ENCODE measurements around the gene RALGDS. TPM values are rescaled to one million over a fixed set of nuclear protein-coding genes. Genes with fewer than 3 reads are reported as not detected.

RALGDS gene
- total and polyA plus RNA-seq, 2 of the 13 experiments (the other 11 are each of a cell fraction or from before 2014, with no cell fraction given) = 12.9 to 25.5 TPM

DNA sequence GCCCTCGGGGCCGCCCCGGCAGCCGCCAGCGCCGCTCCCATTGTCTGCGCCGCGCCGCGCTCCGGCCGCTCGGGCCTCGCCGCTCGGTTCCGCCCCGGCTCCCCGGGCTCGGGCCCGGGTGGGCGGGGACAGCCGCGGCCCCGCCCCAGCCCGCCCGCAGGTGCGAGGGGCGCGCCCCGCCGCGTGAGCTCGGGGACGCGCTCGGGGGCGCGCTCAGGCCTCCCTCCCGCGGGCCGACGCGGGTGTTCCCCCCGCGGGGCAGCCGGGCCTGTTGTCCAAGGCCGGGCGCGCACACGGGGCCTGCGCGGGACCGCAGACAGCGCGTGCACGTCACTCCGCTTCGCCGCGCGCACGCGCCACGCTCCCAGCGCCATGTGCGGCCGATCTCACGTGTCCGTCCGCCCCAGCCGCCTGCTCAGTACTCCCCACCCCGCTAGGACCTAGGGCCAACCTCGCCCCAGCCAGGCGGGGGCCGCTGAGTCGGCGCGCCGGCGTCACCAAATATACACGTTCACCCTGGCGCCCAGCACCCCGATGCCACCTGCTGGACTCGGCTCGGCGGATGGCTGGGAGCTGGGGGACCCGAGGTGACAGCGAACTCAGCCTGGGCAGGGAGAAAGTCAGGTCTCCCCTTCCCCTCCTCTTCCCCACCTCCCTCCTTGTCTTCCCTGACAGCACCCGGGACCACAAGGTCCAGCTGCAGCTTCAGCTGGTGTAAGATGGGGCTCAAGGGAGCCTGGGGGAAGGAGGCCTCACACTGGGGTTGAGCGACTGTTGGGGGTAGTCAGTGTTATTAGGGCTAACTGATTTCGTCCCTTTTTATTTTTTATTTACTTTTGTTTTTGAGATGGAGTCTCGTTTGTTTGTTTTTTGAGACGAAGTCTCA, 28.3 kb upstream of the RALGDS start (continued):
- TF ChIP-seq STAG1 (CRISPR knock-in tag; IDR thresholded peaks at IDR 0.05) (peak; percentile 29), PITX1 (CRISPR knock-in tag; IDR thresholded peaks at IDR 0.05) (peak; percentile 61), ZIK1 (CRISPR knock-in tag; IDR thresholded peaks at IDR 0.05; ENCODE audit: borderline replicate concordance, low read depth) (peak; percentile 66; the same call in 1 of the 2 replicates), CAMTA2 (CRISPR knock-in tag; IDR thresholded peaks at IDR 0.05; ENCODE audit: borderline replicate concordance) (0 out of 2 replicates have a peak, but pooled peaks have one; percentile 15), CBX5 (CRISPR knock-in tag; IDR thresholded peaks at IDR 0.05; ENCODE audit: borderline replicate concordance) (peak; percentile 32; the same call in 1 of the 2 replicates), ZNF333 (CRISPR knock-in tag; IDR thresholded peaks at IDR 0.05; ENCODE audit: borderline replicate concordance) (peak; percentile 85; the same call in 1 of the 2 replicates), HNF4A (CRISPR knock-in tag; IDR thresholded peaks at IDR 0.05) (0 out of 2 replicates have a peak, but pooled peaks have one; percentile 11), PCBP1 (IDR thresholded peaks at IDR 0.05; ENCODE audit: borderline replicate concordance, low read depth, low read length) (0 out of 2 replicates have a peak, but pooled peaks have one; percentile 65), DR1 (CRISPR knock-in tag; IDR thresholded peaks at IDR 0.05) (peak; percentile 53; the same call in 1 of the 2 replicates), TBX2 (CRISPR knock-in tag; IDR thresholded peaks at IDR 0.05; ENCODE audit: borderline replicate concordance) (peak; percentile 87), KDM5A (IDR thresholded peaks at IDR 0.05; ENCODE audit: borderline replicate concordance, low read length) (peak; percentile 47; the same call in 1 of the 2 replicates)
- TF ChIP-seq, protein P1, sequence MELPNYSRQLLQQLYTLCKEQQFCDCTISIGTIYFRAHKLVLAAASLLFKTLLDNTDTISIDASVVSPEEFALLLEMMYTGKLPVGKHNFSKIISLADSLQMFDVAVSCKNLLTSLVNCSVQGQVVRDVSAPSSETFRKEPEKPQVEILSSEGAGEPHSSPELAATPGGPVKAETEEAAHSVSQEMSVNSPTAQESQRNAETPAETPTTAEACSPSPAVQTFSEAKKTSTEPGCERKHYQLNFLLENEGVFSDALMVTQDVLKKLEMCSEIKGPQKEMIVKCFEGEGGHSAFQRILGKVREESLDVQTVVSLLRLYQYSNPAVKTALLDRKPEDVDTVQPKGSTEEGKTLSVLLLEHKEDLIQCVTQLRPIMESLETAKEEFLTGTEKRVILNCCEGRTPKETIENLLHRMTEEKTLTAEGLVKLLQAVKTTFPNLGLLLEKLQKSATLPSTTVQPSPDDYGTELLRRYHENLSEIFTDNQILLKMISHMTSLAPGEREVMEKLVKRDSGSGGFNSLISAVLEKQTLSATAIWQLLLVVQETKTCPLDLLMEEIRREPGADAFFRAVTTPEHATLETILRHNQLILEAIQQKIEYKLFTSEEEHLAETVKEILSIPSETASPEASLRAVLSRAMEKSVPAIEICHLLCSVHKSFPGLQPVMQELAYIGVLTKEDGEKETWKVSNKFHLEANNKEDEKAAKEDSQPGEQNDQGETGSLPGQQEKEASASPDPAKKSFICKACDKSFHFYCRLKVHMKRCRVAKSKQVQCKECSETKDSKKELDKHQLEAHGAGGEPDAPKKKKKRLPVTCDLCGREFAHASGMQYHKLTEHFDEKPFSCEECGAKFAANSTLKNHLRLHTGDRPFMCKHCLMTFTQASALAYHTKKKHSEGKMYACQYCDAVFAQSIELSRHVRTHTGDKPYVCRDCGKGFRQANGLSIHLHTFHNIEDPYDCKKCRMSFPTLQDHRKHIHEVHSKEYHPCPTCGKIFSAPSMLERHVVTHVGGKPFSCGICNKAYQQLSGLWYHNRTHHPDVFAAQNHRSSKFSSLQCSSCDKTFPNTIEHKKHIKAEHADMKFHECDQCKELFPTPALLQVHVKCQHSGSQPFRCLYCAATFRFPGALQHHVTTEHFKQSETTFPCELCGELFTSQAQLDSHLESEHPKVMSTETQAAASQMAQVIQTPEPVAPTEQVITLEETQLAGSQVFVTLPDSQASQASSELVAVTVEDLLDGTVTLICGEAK (IDR thresholded peaks at IDR 0.05) = no peak
- TF ChIP-seq, protein P1 (CRISPR knock-in tag; IDR thresholded peaks at IDR 0.05) = peak; percentile 65; the same call in 1 of the 2 replicates
- TF ChIP-seq, protein P2, sequence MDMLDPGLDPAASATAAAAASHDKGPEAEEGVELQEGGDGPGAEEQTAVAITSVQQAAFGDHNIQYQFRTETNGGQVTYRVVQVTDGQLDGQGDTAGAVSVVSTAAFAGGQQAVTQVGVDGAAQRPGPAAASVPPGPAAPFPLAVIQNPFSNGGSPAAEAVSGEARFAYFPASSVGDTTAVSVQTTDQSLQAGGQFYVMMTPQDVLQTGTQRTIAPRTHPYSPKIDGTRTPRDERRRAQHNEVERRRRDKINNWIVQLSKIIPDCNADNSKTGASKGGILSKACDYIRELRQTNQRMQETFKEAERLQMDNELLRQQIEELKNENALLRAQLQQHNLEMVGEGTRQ (IDR thresholded peaks at IDR 0.05; ENCODE audit: low read depth, low read length) = peak; percentile 56; the same call in 1 of the 2 replicates
- TF ChIP-seq, protein P2 (CRISPR knock-in tag; IDR thresholded peaks at IDR 0.05; ENCODE audit: borderline replicate concordance) = no peak
